Progenitor cell of endocrine pancreas (in vitro differentiated cells): ENCODE data around the gene METTL25. TPM values are rescaled to one million over a fixed set of nuclear protein-coding genes. Genes with fewer than 3 reads are reported as not detected.
"Not testable (repeated sequence)": the region's sequence is repeated elsewhere in the genome, so short reads cannot be mapped to it uniquely, and the experiment has no call there.

Experiments
- DNase-seq: peaks from one replicate; pipeline ENCODE4 v3.0.0; 2021; ENCODE audit warnings: low spot score; ENCODE audit not compliant: unreplicated experiment
- H3K27ac Mint-ChIP-seq: 2 replicates; pipeline ENCODE4 v1.8.0; 2021; ENCODE audit warnings: mild to moderate bottlenecking, moderate library complexity, mixed read lengths
- H3K27me3 Mint-ChIP-seq: 2 replicates; pipeline ENCODE4 v1.8.0; 2021; ENCODE audit warnings: mixed read lengths
- H3K36me3 Mint-ChIP-seq: 2 replicates; pipeline ENCODE4 v1.8.0; 2022; ENCODE audit warnings: mixed read lengths; ENCODE audit not compliant: insufficient read depth
- H3K4me1 Mint-ChIP-seq: 2 replicates; pipeline ENCODE4 v1.8.0; 2021; ENCODE audit warnings: low read depth, mixed read lengths
- H3K4me3 Mint-ChIP-seq: 2 replicates; pipeline ENCODE4 v1.8.0; 2021; ENCODE audit warnings: low read depth, mild to moderate bottlenecking, moderate library complexity, mixed read lengths
- H3K9me3 Mint-ChIP-seq: 2 replicates; pipeline ENCODE4 v1.8.0; 2021; ENCODE audit warnings: low read depth, mixed read lengths
- total RNA-seq: library from RNA; stranded (reverse); gene quantifications from 2 replicates; pipeline ENCODE4 v1.2.1, GENCODE V29; 2021
- TF ChIP-seq, protein P1 (sequence below): fragments of 200-600 bp; sonication (generic); IDR thresholded peaks from one replicate; pipeline ENCODE4 v1.5.0; 2021; ENCODE audit warnings: antibody characterized with exemption, mild to moderate bottlenecking; ENCODE audit not compliant: unreplicated experiment

Gene METTL25
- total RNA-seq, 1 donor from 2014 or later: 15.8 TPM

DNA sequence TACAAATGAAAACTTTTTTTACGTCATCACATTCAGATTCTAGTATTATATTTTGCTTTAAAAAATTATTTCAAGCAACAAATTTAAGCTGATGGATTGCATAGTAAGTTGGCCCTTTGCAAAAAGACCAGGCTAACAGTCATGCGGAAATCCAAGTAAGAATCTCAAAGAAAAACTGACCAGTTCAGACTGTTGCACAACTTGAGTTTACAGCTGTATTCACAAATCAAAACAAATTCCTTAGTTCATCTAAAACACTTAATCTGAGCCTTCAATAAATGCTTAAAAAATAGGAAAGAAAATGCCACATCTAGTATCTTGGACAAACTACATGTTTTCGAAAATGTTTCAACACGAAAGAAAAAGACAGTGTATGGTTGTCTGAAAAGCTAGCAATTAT, 989 bp upstream of the METTL25 start:
- Mint-ChIP-seq H3K27me3 (no peaks in the 10 kb centered on the region), H3K36me3 (peaks cover 24% of the 10 kb centered on the region), H3K9me3 (no peaks in the 10 kb centered on the region), H3K4me3 (peak overlapping the region; percentile 100), H3K27ac (peak overlapping the region; percentile 100), H3K4me1 (peaks cover 18% of the 10 kb centered on the region)
- TF ChIP-seq, protein P1, sequence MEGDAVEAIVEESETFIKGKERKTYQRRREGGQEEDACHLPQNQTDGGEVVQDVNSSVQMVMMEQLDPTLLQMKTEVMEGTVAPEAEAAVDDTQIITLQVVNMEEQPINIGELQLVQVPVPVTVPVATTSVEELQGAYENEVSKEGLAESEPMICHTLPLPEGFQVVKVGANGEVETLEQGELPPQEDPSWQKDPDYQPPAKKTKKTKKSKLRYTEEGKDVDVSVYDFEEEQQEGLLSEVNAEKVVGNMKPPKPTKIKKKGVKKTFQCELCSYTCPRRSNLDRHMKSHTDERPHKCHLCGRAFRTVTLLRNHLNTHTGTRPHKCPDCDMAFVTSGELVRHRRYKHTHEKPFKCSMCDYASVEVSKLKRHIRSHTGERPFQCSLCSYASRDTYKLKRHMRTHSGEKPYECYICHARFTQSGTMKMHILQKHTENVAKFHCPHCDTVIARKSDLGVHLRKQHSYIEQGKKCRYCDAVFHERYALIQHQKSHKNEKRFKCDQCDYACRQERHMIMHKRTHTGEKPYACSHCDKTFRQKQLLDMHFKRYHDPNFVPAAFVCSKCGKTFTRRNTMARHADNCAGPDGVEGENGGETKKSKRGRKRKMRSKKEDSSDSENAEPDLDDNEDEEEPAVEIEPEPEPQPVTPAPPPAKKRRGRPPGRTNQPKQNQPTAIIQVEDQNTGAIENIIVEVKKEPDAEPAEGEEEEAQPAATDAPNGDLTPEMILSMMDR: no peak
- DNase-seq: no peak

DNA sequence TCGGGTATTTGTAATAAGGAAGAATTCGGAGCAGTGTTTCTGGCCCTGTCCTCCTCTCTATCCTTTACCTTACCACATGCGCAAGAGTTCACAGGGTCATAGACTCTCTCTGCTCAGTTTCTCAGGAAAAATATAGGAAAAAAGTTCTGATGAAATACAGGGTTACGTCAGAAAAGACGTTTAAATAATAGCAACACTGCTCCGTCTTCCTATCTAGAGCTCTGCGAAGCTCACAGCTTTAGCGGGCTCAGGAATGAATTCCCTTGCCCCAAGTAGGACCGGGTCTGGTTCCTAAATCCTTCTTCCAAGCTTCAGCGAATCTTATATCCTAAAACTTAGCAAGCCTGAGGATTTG, 507 bp upstream of the METTL25 start:
- TF ChIP-seq, protein P1: no peak
- Mint-ChIP-seq H3K27me3 (no peaks in the 10 kb centered on the region), H3K27ac (peak overlapping the region; percentile 100), H3K36me3 (peaks cover 24% of the 10 kb centered on the region), H3K4me3 (peak overlapping the region; percentile 100), H3K9me3 (no peaks in the 10 kb centered on the region), H3K4me1 (peaks cover 18% of the 10 kb centered on the region)
- no peak for DNase-seq

DNA sequence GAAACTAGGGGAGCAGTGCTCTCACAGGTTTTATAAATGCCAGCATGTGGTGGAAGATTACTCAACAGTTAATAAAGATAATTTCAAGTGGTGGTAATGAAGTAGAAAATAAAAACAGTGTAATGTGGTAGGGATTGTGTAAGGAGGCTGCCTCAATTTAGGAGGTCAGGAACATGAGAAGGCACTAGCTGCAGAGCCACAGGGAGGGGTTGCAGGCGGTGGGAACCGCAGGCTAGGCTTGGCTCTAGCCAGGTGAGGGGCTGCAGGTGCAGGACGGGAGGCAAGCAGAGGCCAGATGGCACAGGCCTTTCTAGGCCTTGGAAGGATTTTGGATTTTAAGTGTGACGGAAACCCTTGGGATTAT, 768 bp downstream of the METTL25 start:
- no peaks in the 10 kb centered on the region for H3K9me3 Mint-ChIP-seq
- H3K27ac Mint-ChIP-seq: peak overlapping the region; percentile 100
- peaks cover 18% of the 10 kb centered on the region for H3K36me3 Mint-ChIP-seq
- DNase-seq: no peak
- TF ChIP-seq, protein P1: no peak
- no peaks in the 10 kb centered on the region for H3K27me3 Mint-ChIP-seq
- peak overlapping the region; percentile 100 for H3K4me3 Mint-ChIP-seq
- peaks cover 18% of the 10 kb centered on the region for H3K4me1 Mint-ChIP-seq

DNA sequence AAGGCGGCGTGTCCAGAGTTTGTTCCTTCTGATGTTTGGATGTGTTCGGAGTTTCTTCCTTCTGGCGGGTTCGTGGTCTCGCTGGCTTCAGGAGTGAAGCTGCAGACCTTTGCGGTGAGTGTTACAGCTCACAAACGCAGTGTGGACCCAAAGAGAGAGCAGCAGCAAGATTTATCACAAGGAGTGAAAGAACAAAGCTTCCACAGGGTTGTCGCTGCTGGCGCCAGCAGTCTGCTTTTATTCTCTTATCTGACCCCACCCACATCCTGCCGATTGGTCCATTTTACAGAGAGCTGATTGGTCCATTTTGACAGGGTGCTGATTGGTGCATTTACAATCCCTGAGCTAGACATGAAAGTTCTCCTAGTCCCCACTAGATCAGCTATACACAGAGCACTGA, 2.5 kb downstream of the METTL25 start:
- H3K9me3 Mint-ChIP-seq, H3K27ac Mint-ChIP-seq, H3K4me3 Mint-ChIP-seq, H3K27me3 Mint-ChIP-seq, DNase-seq: not testable (repeated sequence)
- Mint-ChIP-seq H3K36me3 (peaks cover 10% of the 10 kb centered on the region), H3K4me1 (peaks cover 18% of the 10 kb centered on the region)

DNA sequence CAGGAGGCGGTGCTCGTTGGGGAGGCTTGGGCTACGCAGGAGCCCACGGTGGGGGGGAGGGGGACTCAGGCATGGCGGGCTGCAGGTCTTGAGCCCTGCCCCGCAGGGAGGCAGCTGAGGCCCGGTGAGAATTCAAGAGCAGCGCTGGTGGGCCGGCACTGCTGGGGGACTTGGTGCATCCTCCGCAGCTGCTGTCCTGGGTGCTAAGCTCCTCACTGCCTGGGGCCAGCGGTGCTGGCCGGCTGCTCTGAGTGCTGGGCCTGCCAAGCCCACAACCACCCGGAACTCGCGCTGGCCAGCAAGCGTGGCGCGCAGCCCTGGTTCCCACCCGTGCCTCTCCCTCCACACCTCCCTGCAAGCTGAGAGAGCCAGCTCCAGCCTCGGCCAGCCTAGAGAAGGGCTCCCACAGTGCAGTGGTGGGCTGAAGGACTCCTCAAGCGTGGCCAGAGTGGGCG, 3.2 kb downstream of the METTL25 start:
- Mint-ChIP-seq H3K27ac (no peak overlapping the region), H3K4me1 (peaks cover 18% of the 10 kb centered on the region), H3K27me3 (no peaks in the 10 kb centered on the region), H3K36me3 (peaks cover 9% of the 10 kb centered on the region), H3K4me3 (no peak overlapping the region), H3K9me3 (no peaks in the 10 kb centered on the region)
- DNase-seq: no peak
- TF ChIP-seq, protein P1: no peak

DNA sequence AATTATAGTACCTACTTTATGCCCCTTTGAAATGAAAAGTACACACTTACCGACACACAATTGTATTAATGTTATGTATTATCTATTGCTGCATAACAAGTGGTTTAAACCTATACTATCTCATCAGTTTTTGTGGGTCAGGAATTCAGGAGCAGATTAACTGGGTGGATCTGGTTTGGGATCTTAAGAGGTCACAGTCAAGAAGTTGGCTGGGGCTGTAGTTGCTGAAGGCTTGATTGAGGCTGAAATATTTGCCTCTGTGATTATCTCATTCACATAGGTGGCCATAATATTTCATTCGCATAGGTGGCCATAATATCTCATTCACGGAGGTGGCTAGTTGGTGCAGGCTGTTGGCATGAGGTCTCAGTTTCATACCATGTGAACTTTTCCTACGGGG, 5.7 kb downstream of the METTL25 start:
- TF ChIP-seq, protein P1: no peak
- H3K4me3 Mint-ChIP-seq: no peak overlapping the region
- DNase-seq: no peak
- no peaks in the 10 kb centered on the region for H3K27me3 Mint-ChIP-seq
- H3K4me1 Mint-ChIP-seq: peaks cover 14% of the 10 kb centered on the region
- no peak overlapping the region for H3K27ac Mint-ChIP-seq
- H3K36me3 Mint-ChIP-seq: peaks cover 8% of the 10 kb centered on the region
- H3K9me3 Mint-ChIP-seq: no peaks in the 10 kb centered on the region
